GM12891 (cell line): ENCODE measurements around the gene PIGBOS1.

Experiments used
- PAX5 ChIP-seq: IDR thresholded peaks from 2 replicates; pipeline ENCODE4 v1.6.1; 2011; ENCODE audit warnings: low read length, moderate library complexity, mild to moderate bottlenecking; ENCODE audit not compliant: insufficient read depth, severe bottlenecking
- POLR2A ChIP-seq: IDR thresholded peaks from 2 replicates; pipeline ENCODE4 v1.6.1; 2011; ENCODE audit warnings: low read depth, low read length, control low read depth
- POLR2AphosphoS5 ChIP-seq: IDR thresholded peaks from 2 replicates; pipeline ENCODE4 v1.6.1; 2011; ENCODE audit warnings: low read depth, low read length, control low read depth
- POU2F2 ChIP-seq: IDR thresholded peaks from 2 replicates; pipeline ENCODE4 v1.6.1; 2011; ENCODE audit warnings: low read depth, mild to moderate bottlenecking, control low read depth, low read length, moderate library complexity
- SPI1 ChIP-seq: IDR thresholded peaks from 2 replicates; pipeline ENCODE4 v1.6.1; 2011; ENCODE audit warnings: low read depth, low read length, control low read depth
- TAF1 ChIP-seq: IDR thresholded peaks from 2 replicates; pipeline ENCODE4 v1.6.1; 2011; ENCODE audit warnings: low read depth, low read length, control low read depth

- TF ChIP-seq POLR2A (no peak), TAF1 (no peak), POLR2AphosphoS5 (no peak), POU2F2 (no peak), SPI1 (no peak), PAX5 (no peak)
These were observed 764 bp upstream of the PIGBOS1 start for GRCh38 chr15:55319537-55320237.
